Mammary epithelial cell (primary cell): ENCODE measurements around the gene ROR1.

Experiments used
- EZH2 ChIP-seq: IDR thresholded peaks from 2 replicates; pipeline ENCODE4 v1.6.1; 2012; ENCODE audit warnings: low read length, inconsistent platforms, borderline replicate concordance
- TF ChIP-seq, protein P1 (sequence below), 2 donors: IDR thresholded peaks in 1 of 2; conservative IDR thresholded peaks in 1 of 2; 2 replicates each; pipeline ENCODE4 v1.5.1; 2011 to 2012; ENCODE audit warnings: inconsistent platforms in 2 of 2, low read length in 2 of 2, mild to moderate bottlenecking in 2 of 2, control low read depth in 1 of 2, low read depth in 1 of 2; ENCODE audit not compliant: insufficient read depth in 1 of 2; ENCODE audit errors: extremely low read depth in 1 of 2

DNA sequence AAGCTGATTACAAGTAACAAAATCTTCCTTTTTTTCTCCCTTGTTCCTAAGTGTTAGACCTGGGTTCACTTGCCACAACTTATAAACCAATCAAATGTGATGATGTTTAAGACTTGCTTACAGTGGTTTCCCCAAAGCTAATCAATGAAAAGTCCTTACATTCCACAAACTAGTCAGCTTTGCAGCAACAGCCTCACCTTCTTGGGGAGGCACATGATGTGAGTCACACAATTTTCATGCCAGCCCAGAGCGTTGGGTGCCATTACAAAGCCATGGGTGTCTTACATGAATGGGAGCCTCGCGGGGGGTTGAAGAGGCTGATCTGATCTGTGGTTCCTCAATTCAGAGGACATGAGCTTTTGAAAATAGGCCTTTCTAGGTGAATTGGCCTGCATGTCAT is 338.0 kb downstream of the ROR1 start:
- TF ChIP-seq, protein P1, sequence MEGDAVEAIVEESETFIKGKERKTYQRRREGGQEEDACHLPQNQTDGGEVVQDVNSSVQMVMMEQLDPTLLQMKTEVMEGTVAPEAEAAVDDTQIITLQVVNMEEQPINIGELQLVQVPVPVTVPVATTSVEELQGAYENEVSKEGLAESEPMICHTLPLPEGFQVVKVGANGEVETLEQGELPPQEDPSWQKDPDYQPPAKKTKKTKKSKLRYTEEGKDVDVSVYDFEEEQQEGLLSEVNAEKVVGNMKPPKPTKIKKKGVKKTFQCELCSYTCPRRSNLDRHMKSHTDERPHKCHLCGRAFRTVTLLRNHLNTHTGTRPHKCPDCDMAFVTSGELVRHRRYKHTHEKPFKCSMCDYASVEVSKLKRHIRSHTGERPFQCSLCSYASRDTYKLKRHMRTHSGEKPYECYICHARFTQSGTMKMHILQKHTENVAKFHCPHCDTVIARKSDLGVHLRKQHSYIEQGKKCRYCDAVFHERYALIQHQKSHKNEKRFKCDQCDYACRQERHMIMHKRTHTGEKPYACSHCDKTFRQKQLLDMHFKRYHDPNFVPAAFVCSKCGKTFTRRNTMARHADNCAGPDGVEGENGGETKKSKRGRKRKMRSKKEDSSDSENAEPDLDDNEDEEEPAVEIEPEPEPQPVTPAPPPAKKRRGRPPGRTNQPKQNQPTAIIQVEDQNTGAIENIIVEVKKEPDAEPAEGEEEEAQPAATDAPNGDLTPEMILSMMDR (conservative IDR thresholded peaks at IDR 0.05 in 1 of 2, IDR thresholded peaks at IDR 0.05 in 1 of 2; ENCODE audit: extremely low read depth in 1 of 2, insufficient read depth in 1 of 2, low read depth in 1 of 2, low read length in 2 of 2), result no peak
- no peak for TF ChIP-seq EZH2
